Measurements from ENCODE around the gene ASTN1.

Gene ASTN1

DNA sequence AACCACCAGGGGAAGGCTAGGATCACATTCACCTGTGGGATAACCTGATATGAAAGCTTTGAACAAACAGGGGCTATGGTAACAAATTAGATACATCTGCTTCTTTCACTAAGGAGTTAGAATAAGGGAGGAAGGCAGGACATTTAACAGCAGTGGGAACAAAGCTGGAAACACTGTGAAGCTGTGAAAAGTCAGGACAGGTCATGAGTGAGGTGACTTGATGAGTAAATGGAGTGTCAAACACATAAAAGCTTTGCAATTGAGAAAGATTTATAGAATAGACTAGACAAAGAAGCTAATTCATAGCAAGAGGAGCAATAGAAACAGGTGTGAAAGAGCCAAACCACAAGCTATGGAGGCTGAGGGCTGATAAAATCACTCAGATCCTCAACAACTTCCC lies 110.0 kb downstream of the ASTN1 start:
- Histone ChIP-seq H2BK5ac (ENCODE audit: low read length) (no peak overlapping the region), H4K91ac (ENCODE audit: low read depth, low read length, poor library complexity) (no peak overlapping the region), H3K14ac (ENCODE audit: low read length) (no peak overlapping the region), H3K79me1 (ENCODE audit: low read depth, low read length) (no peaks in the 10 kb centered on the region), H3K4me2 (ENCODE audit: insufficient read depth, low read length, poor library complexity, severe bottlenecking) (no peak overlapping the region), H2AFZ (ENCODE audit: low read length) (no peak overlapping the region), H2BK12ac (ENCODE audit: low read length) (no peak overlapping the region), H3K23ac (ENCODE audit: low read depth, low read length, poor library complexity) (no peak overlapping the region), H3K9ac (ENCODE audit: low read depth, low read length, poor library complexity) (no peak overlapping the region), H3K4me1 (ENCODE audit: control insufficient read depth in 2 of 2, insufficient read depth in 1 of 2, low read depth in 1 of 2, low read length in 2 of 2) (no peaks in the 10 kb centered on the region), H2AK5ac (ENCODE audit: low read depth, low read length) (no peak overlapping the region), H3K27me3 (ENCODE audit: control insufficient read depth in 3 of 3, insufficient read depth in 3 of 3, low read depth in 1 of 3, low read length in 3 of 3) (no peaks in the 10 kb centered on the region), H3K9me3 (replicated peaks in 1 of 2; ENCODE audit: control insufficient read depth in 2 of 2, insufficient read depth in 1 of 2, low read depth in 1 of 2, low read length in 2 of 2) (no peaks in the 10 kb centered on the region), H2BK120ac (ENCODE audit: low read depth, low read length) (no peak overlapping the region), H3K36me3 (replicated peaks in 1 of 2; ENCODE audit: control insufficient read depth in 2 of 2, insufficient read depth in 2 of 2, low read length in 2 of 2) (no peaks in the 10 kb centered on the region), H3K4ac (ENCODE audit: low read length) (no peak overlapping the region), H3K4me3 (ENCODE audit: low read length in 2 of 2) (no peak overlapping the region), H3K27ac (replicated peaks; ENCODE audit: low read length) (no peak overlapping the region), H2BK15ac (ENCODE audit: low read length) (no peak overlapping the region), H4K8ac (ENCODE audit: low read depth, low read length) (no peak overlapping the region), H3K18ac (ENCODE audit: low read length) (no peak overlapping the region)
- no peak for DNase-seq (ENCODE audit: low spot score)

DNA sequence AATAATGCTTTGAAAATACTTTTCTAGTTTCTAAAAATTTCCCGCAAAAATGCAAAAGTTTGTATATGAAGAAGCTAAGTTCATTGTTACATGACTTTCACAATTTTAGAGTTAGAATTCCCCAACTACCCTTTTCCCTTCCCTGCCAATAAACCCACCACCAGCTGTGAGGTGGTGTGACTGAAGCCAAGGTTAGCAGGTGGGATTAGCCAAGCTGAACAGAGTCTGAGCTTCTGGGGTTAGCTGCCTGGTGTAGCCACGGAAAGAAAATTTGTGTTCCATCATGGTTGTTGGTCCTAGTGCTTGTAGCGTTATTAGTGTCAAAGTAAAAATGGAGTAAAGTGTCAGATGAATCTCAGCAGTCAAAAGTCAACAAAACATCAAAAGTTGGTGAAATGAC lies 110.9 kb downstream of the ASTN1 start:
- Histone ChIP-seq H3K4me2 (ENCODE audit: insufficient read depth, low read length, poor library complexity, severe bottlenecking) (no peak overlapping the region), H2BK5ac (ENCODE audit: low read length) (no peak overlapping the region), H3K14ac (ENCODE audit: low read length) (no peak overlapping the region), H3K4ac (ENCODE audit: low read length) (no peak overlapping the region), H4K8ac (ENCODE audit: low read depth, low read length) (no peak overlapping the region), H3K79me1 (ENCODE audit: low read depth, low read length) (no peaks in the 10 kb centered on the region), H3K9ac (ENCODE audit: low read depth, low read length, poor library complexity) (no peak overlapping the region), H3K4me3 (ENCODE audit: low read length in 2 of 2) (no peak overlapping the region), H3K36me3 (replicated peaks in 1 of 2; ENCODE audit: control insufficient read depth in 2 of 2, insufficient read depth in 2 of 2, low read length in 2 of 2) (no peaks in the 10 kb centered on the region), H3K9me3 (replicated peaks in 1 of 2; ENCODE audit: control insufficient read depth in 2 of 2, insufficient read depth in 1 of 2, low read depth in 1 of 2, low read length in 2 of 2) (no peaks in the 10 kb centered on the region), H3K27me3 (ENCODE audit: control insufficient read depth in 3 of 3, insufficient read depth in 3 of 3, low read depth in 1 of 3, low read length in 3 of 3) (no peaks in the 10 kb centered on the region), H3K23ac (ENCODE audit: low read depth, low read length, poor library complexity) (no peak overlapping the region), H4K91ac (ENCODE audit: low read depth, low read length, poor library complexity) (no peak overlapping the region), H3K18ac (ENCODE audit: low read length) (no peak overlapping the region), H3K4me1 (ENCODE audit: control insufficient read depth in 2 of 2, insufficient read depth in 1 of 2, low read depth in 1 of 2, low read length in 2 of 2) (no peaks in the 10 kb centered on the region), H3K27ac (replicated peaks; ENCODE audit: low read length) (no peak overlapping the region), H2BK12ac (ENCODE audit: low read length) (no peak overlapping the region), H2AK5ac (ENCODE audit: low read depth, low read length) (no peak overlapping the region), H2AFZ (ENCODE audit: low read length) (no peak overlapping the region), H2BK15ac (ENCODE audit: low read length) (no peak overlapping the region), H2BK120ac (ENCODE audit: low read depth, low read length) (no peak overlapping the region)
- no peak for DNase-seq (ENCODE audit: low spot score)
- no CpG with 5 or more reads among the region's 3 CpGs for WGBS, 2 donors (ENCODE audit: extremely low coverage in 2 of 2, insufficient read length in 2 of 2, insufficient replicate concordance in 1 of 2)

DNA sequence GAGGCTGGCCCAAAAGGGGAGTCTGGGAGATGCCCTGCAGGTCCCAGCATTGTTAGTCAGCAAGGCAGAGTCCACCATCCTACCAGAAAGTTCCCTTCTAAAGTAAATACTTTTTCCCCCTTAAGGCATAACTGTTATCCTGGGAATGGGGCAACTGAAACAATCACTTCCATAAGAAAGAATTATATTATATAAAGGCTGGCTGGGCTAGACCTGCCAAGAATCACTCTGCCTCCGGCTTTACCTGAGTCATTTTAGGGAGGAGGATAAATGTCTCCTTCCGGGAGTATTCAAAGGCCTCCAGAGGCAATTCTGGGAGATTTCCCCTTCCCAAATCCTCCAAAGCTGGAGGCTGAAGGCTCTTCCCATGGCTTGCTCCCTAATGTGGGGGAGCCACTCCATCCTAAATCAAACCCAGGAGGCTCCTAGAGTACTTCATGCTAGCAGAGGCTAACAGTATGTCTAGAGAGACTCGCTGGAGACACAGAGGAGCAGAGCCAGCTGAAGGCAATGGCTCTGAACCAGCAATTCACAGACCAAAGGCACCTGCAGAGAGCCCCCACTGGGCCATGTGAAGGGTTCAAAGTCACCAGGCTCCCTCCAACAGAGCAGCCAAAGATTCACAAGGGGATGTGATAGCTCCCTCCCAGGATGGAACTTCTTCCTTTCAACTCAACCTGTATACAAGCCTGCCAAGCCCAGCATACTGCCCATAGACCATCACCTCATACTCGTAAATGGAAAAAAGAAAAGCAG lies 116.0 kb downstream of the ASTN1 start:
- H2AFZ ChIP-seq (ENCODE audit: low read length) = no peak overlapping the region
- no peak overlapping the region for H2BK5ac ChIP-seq (ENCODE audit: low read length)
- WGBS, 2 donors (ENCODE audit: extremely low coverage in 2 of 2, insufficient read length in 2 of 2, insufficient replicate concordance in 1 of 2) = no CpG with 5 or more reads among the region's 4 CpGs
- no peak overlapping the region for H2BK12ac ChIP-seq (ENCODE audit: low read length)
- H3K4me2 ChIP-seq (ENCODE audit: insufficient read depth, low read length, poor library complexity, severe bottlenecking) = no peak overlapping the region
- no peaks in the 10 kb centered on the region for H3K36me3 ChIP-seq (replicated peaks in 1 of 2; ENCODE audit: control insufficient read depth in 2 of 2, insufficient read depth in 2 of 2, low read length in 2 of 2)
- H3K9me3 ChIP-seq (replicated peaks in 1 of 2; ENCODE audit: control insufficient read depth in 2 of 2, insufficient read depth in 1 of 2, low read depth in 1 of 2, low read length in 2 of 2) = no peaks in the 10 kb centered on the region
- H3K4ac ChIP-seq (ENCODE audit: low read length) = no peak overlapping the region
- no peak overlapping the region for H2AK5ac ChIP-seq (ENCODE audit: low read depth, low read length)
- H4K8ac ChIP-seq (ENCODE audit: low read depth, low read length) = no peak overlapping the region
- no peak overlapping the region for H3K9ac ChIP-seq (ENCODE audit: low read depth, low read length, poor library complexity)
- H2BK15ac ChIP-seq (ENCODE audit: low read length) = no peak overlapping the region
- H3K4me3 ChIP-seq (ENCODE audit: low read length in 2 of 2) = no peak overlapping the region
- no peak overlapping the region for H4K91ac ChIP-seq (ENCODE audit: low read depth, low read length, poor library complexity)
- H3K23ac ChIP-seq (ENCODE audit: low read depth, low read length, poor library complexity) = no peak overlapping the region
- H3K4me1 ChIP-seq (ENCODE audit: control insufficient read depth in 2 of 2, insufficient read depth in 1 of 2, low read depth in 1 of 2, low read length in 2 of 2) = peaks cover 0 to 8% of the 10 kb centered on the region in 2 donors
- H3K14ac ChIP-seq (ENCODE audit: low read length) = no peak overlapping the region
- no peak for DNase-seq (ENCODE audit: low spot score)
- no peaks in the 10 kb centered on the region for H3K79me1 ChIP-seq (ENCODE audit: low read depth, low read length)
- H2BK120ac ChIP-seq (ENCODE audit: low read depth, low read length) = no peak overlapping the region
- no peaks in the 10 kb centered on the region for H3K27me3 ChIP-seq (ENCODE audit: control insufficient read depth in 3 of 3, insufficient read depth in 3 of 3, low read depth in 1 of 3, low read length in 3 of 3)
- no peak overlapping the region for H3K27ac ChIP-seq (replicated peaks; ENCODE audit: low read length)
- no peak overlapping the region for H3K18ac ChIP-seq (ENCODE audit: low read length)

DNA sequence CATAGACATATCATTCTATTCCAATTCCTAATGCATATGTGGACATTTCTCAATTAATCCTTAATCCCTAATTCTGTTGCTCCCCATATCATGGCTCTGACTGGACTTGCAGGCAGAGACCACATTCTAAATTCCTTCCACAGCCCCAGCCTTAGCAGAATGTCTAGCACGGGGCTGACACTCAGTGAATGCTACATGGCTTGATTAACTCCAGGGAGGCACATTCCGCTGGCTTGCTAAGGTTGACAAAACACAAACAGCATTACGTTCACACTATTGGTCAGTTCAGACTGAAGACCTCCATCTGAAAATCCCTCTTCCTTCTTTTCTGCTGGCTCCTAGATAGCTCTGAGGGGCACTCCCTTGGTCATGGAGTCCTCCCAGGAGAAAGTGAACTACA lies 119.4 kb downstream of the ASTN1 start:
- no CpG with 5 or more reads among the region's 3 CpGs for WGBS, 2 donors (ENCODE audit: extremely low coverage in 2 of 2, insufficient read length in 2 of 2, insufficient replicate concordance in 1 of 2)
- DNase-seq (ENCODE audit: low spot score) = peak; percentile 23
- Histone ChIP-seq H3K27ac (replicated peaks; ENCODE audit: low read length) (no peak overlapping the region), H3K14ac (ENCODE audit: low read length) (no peak overlapping the region), H3K18ac (ENCODE audit: low read length) (no peak overlapping the region), H3K23ac (ENCODE audit: low read depth, low read length, poor library complexity) (no peak overlapping the region), H3K4me1 (ENCODE audit: control insufficient read depth in 2 of 2, insufficient read depth in 1 of 2, low read depth in 1 of 2, low read length in 2 of 2) (peaks cover 0 to 8% of the 10 kb centered on the region in 2 donors), H2BK120ac (ENCODE audit: low read depth, low read length) (no peak overlapping the region), H2BK15ac (ENCODE audit: low read length) (no peak overlapping the region), H4K8ac (ENCODE audit: low read depth, low read length) (no peak overlapping the region), H2BK5ac (ENCODE audit: low read length) (no peak overlapping the region), H3K4me2 (ENCODE audit: insufficient read depth, low read length, poor library complexity, severe bottlenecking) (no peak overlapping the region), H3K79me1 (ENCODE audit: low read depth, low read length) (no peaks in the 10 kb centered on the region), H2AFZ (ENCODE audit: low read length) (no peak overlapping the region), H2BK12ac (ENCODE audit: low read length) (no peak overlapping the region), H3K4me3 (ENCODE audit: low read length in 2 of 2) (no peak overlapping the region), H3K9me3 (replicated peaks in 1 of 2; ENCODE audit: control insufficient read depth in 2 of 2, insufficient read depth in 1 of 2, low read depth in 1 of 2, low read length in 2 of 2) (no peaks in the 10 kb centered on the region), H2AK5ac (ENCODE audit: low read depth, low read length) (no peak overlapping the region), H3K4ac (ENCODE audit: low read length) (no peak overlapping the region), H4K91ac (ENCODE audit: low read depth, low read length, poor library complexity) (no peak overlapping the region), H3K36me3 (replicated peaks in 1 of 2; ENCODE audit: control insufficient read depth in 2 of 2, insufficient read depth in 2 of 2, low read length in 2 of 2) (no peaks in the 10 kb centered on the region), H3K27me3 (ENCODE audit: control insufficient read depth in 3 of 3, insufficient read depth in 3 of 3, low read depth in 1 of 3, low read length in 3 of 3) (no peaks in the 10 kb centered on the region), H3K9ac (ENCODE audit: low read depth, low read length, poor library complexity) (no peak overlapping the region)
